Umbilical cord (tissue), 2 donors: ENCODE measurements around the gene CMA1. TPM values are rescaled to one million over a fixed set of nuclear protein-coding genes. Genes with fewer than 3 reads are reported as not detected.

Experiments used
- DNase-seq: peaks from one replicate; pipeline ENCODE4 v3.0.0-alpha.2; 2015; ENCODE audit warnings: low spot score
- total RNA-seq: library from RNA; depleted of rRNA; stranded (reverse); fragments of >200 nt; gene quantifications from one replicate; pipeline ENCODE4 v1.2.3, GENCODE V29; 2014; ENCODE audit warnings: low replicate concordance; ENCODE audit not compliant: insufficient read depth

Gene CMA1
- total RNA-seq, 1 donor from 2014 or later: not detected

DNA sequence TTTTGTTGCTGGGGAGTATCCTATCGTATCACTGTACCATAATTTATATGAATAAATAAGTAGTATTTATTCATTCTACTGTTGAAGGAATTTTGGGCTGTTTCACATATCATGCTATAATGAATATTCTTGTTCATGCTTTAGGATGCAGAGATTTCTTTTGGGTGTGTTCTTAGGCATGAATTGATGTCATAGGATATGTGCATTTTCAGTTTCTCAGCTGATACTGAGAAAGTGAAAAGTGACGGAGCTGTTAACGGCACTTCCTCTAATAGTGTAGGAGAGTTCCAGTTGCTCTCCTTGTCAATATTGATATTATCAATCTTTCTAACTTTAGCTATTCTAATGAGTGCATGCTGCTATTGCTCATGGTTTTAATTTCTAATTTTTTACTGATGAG lies 42.3 kb downstream of the CMA1 start:
- DNase-seq: no peak

DNA sequence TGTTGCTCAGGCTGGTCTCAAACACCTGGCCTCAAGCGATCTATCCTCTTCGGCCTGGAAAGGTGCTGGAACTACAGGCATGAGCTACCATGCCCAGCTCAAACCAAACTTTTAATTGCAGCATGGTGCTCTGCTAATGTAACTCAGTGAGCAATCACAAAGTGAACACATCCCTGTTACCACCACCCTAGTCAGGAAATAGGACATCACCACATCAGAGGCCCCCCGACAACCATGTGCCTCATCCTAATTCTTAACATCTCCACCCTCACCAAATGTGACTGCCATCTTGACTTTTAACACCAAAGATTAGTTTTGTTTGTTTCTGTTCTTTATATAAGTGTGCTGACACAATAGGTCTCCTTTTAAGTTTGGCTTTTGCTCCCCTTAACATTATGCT lies 42.7 kb downstream of the CMA1 start:
- no peak for DNase-seq

DNA sequence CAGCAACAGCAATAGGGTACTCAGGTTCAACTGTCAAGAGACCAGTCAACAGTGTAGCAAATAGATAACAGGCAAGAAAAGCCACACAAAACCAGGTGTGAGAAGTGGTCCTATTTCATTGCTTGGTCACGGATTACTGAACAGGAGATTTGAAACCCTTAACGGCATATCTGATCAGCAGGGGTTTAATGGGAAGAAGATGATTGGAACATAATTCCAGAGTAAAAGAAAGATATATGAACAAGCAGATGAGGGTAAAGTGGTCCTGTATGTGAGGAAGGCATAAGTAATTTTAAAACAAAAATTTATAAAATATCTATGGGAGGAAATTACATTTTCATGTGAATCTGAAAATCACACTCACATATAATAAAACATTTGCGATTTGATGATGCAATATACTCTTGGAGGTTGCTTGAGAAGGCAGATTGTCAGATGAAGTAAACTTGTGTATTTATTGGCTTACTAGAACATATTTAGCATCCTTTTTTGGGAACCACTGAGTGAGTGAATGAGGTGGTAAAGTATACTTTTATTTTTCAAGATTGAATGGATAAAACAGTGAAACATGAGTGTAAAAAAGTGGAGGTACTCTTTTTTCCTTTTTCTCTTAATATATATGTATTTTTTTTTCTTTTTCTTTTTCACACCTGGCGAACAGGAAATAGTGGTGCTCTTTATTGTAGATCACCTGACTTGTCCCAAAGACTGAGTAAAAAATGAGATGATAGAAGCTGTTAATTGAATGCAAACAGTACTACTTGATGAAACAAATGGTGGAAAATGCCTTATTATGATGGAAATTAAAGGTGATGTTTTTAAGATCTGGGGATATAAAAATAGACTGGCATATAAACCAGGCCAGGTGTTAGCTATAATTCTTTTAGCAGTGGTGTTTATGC lies 43.9 kb downstream of the CMA1 start:
- DNase-seq: no peak

- no peak for DNase-seq
Observed at GRCh38 chr14:24463017-24463883, 44.8 kb downstream of the CMA1 start.

GRCh38 chr14:24461336-24461735 lies 46.7 kb downstream of the CMA1 start:
- no peak for DNase-seq

DNA sequence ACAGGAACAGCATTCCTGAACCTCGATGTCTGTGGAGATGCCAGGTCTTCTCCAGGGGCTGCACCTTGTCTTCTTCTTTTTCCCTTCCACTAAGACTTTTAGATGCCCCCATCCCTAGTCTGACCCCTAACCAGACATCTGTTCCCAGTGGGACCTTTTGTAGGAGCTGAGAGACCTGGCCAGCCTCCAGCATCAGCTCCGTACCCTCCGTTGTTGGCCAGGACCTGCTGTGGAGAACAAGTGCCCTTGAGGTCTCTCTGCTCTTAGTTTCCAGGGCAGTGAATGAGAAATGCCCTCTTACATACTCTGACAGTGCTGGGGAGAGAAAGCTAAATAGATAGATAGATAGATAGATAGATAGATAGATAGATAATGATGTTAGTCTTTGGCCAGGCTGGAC lies 48.7 kb downstream of the CMA1 start:
- no peak for DNase-seq

DNA sequence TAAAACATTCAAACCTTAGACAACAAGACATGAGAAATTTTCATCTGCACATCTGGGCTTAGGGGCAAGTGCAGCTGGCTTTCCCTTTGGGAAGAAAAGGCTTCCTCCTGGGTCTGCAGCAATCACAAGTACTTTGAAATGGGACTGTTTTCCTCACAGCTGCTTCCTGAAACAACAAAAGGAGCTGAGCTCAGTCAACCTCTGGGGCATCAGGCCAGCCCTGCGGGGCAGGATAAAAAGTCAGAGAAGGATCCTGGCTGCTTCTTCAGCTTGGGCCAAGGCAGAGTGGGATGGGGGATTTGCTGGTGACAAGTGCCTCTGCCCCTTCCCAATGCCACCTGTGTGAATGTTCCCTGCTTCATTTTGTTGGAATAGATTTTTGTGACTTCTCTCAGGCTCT lies 49.3 kb downstream of the CMA1 start:
- no peak for DNase-seq

GRCh38 chr14:24456980-24457379 lies 51.1 kb downstream of the CMA1 start:
- no peak for DNase-seq

Other genes with a start within 250 kb of the CMA1 start
- 9.4 TPM for gene TGM1, start 245.1 kb downstream of the CMA1 start, total RNA-seq
- gene RABGGTA, start 236.7 kb downstream of the CMA1 start, total RNA-seq: 14.0 TPM
- 45.3 TPM for gene DHRS1, start 208.5 kb downstream of the CMA1 start, total RNA-seq
- 12.5 TPM for gene NOP9, start 208.4 kb downstream of the CMA1 start, total RNA-seq
- 4.8 TPM for gene CIDEB, start 200.3 kb downstream of the CMA1 start, total RNA-seq
- 8.9 TPM for gene LTB4R2, start 198.1 kb downstream of the CMA1 start, total RNA-seq
- 1.4 TPM for gene LTB4R, start 196.8 kb downstream of the CMA1 start, total RNA-seq
- 8.2 TPM for gene ADCY4, start 173.2 kb downstream of the CMA1 start, total RNA-seq
- gene RIPK3, start 168.3 kb downstream of the CMA1 start, total RNA-seq: 5.3 TPM
- gene NFATC4, start 140.1 kb downstream of the CMA1 start, total RNA-seq: 40.0 TPM
- 30.8 TPM for gene NYNRIN, start 109.3 kb downstream of the CMA1 start, total RNA-seq
- 4.1 TPM for gene CBLN3, start 78.6 kb downstream of the CMA1 start, total RNA-seq
- gene KHNYN, start 78.3 kb downstream of the CMA1 start, total RNA-seq: 80.2 TPM
- gene SDR39U1, start 65.5 kb downstream of the CMA1 start, total RNA-seq: 11.1 TPM
- 9.4 TPM for gene CTSG, start 68.0 kb upstream of the CMA1 start, total RNA-seq
- gene GZMH, start 101.4 kb upstream of the CMA1 start, total RNA-seq: not detected
- gene GZMB, start 125.9 kb upstream of the CMA1 start, total RNA-seq: 0.96 TPM